HAP-1 (cell line): ENCODE results near the gene GIMD1.
"Not testable (repeated sequence)": the region's sequence is repeated elsewhere in the genome, so short reads cannot be mapped to it uniquely, and the experiment has no call there.

Experiments
- DNase-seq, 2 experiments: peaks; one replicate each; pipeline ENCODE4 v3.0.0-alpha.2; 2016 to 2020; ENCODE audit warnings: low spot score in 2 of 2
- H3K27me3 ChIP-seq: fragments of 250-450 bp; sonication (Bioruptor Pico); 2 replicates; pipeline ENCODE4 v1.5.1; 2020; ENCODE audit warnings: low read depth, mild to moderate bottlenecking, moderate library complexity
- H3K36me3 ChIP-seq: fragments of 250-450 bp; sonication (Bioruptor Pico); replicated peaks from 2 replicates; pipeline ENCODE4 v1.5.1; 2020; ENCODE audit warnings: mild to moderate bottlenecking
- H3K4me1 ChIP-seq: fragments of 250-450 bp; sonication (Bioruptor Pico); 2 replicates; pipeline ENCODE4 v1.5.1; 2020; ENCODE audit warnings: mild to moderate bottlenecking
- H3K4me3 ChIP-seq: fragments of 250-450 bp; sonication (Bioruptor Pico); 2 replicates; pipeline ENCODE4 v1.5.1; 2020; ENCODE audit warnings: mild to moderate bottlenecking, moderate library complexity
- H3K9me3 ChIP-seq: fragments of 250-450 bp; sonication (Bioruptor Pico); 2 replicates; pipeline ENCODE4 v1.5.1; 2020; ENCODE audit warnings: mild to moderate bottlenecking, moderate library complexity
- in situ Hi-C: fragments of 300-500 bp; cut with MboI; formaldehyde crosslinking; loops from 3 replicates; pipeline ENCODE4 v1.14.3; 2020; ENCODE audit warnings: low sequenced_read_pairs, inconsistent platforms, mixed read lengths

Gene GIMD1

DNA sequence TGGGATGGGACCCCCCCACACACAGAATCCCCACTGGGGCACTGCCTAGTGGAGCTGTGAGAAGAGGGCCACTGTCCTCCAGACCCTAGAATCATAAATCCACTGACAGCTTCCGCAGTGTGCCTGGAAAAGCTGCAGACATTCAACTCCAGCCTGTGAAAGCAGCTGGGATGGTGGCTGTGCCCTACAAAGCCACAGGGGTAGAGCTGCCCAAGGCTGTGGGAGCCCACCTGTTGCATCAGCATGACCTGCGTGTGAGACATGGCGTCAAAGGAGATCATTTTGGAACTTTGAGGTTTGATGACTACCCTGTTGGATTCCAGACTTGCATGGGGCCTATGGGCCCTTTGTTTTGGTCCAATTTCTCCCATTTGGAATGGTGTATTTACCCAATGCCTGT, 29.9 kb downstream of the GIMD1 start:
- H3K36me3 ChIP-seq = peaks cover 38% of the 10 kb centered on the region
- H3K4me1 ChIP-seq = no peaks in the 10 kb centered on the region
- in situ Hi-C loops = no loop called here
- H3K9me3 ChIP-seq = no peaks in the 10 kb centered on the region
- H3K27me3 ChIP-seq = no peaks in the 10 kb centered on the region
- DNase-seq = no peak
- no peak overlapping the region for H3K4me3 ChIP-seq

DNA sequence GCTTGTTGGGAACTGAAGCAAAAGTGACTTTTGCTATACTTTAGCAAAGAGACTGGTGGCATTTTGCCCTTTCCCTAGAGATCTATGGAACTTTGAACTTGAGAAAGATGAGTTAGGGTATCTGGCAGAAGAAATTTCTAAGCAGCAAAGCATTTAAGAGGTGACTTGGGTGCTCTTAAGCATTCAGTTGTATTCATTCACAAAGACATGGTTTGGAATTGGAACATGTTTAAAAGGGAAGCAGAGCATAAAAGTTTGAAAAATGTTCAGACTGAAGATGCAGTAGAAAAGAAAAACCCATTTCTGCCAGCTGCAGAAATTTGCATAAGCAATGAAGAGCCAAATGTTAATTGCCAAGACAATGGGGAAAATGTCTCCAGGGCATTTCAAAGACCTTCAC, 30.7 kb downstream of the GIMD1 start:
- H3K9me3 ChIP-seq = no peaks in the 10 kb centered on the region
- DNase-seq = no peak
- H3K4me3 ChIP-seq = no peak overlapping the region
- no peaks in the 10 kb centered on the region for H3K4me1 ChIP-seq
- H3K27me3 ChIP-seq = no peaks in the 10 kb centered on the region
- peaks cover 45% of the 10 kb centered on the region for H3K36me3 ChIP-seq
- in situ Hi-C loops = no loop called here

DNA sequence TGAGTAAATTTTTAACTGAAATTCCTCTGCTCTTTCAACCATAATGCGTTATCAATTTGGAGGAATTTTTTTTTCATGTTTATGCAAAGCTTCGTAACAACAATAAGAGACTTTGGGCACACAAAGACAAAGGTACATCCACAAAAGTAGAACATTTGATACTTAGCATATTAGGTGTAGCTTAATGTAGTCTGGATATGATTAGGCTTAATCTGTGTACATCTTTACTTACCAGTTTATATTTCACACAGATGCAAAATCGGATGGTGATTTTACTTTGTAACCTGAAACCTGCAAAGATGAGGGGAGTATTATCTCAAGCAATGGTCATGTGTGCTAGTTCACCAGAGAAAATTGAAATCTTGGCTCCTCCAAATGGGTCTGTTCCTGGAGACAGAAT, 32.0 kb downstream of the GIMD1 start:
- H3K9me3 ChIP-seq = no peaks in the 10 kb centered on the region
- no peak overlapping the region for H3K4me3 ChIP-seq
- DNase-seq = no peak
- peaks cover 51% of the 10 kb centered on the region for H3K36me3 ChIP-seq
- no peaks in the 10 kb centered on the region for H3K27me3 ChIP-seq
- no peaks in the 10 kb centered on the region for H3K4me1 ChIP-seq
- in situ Hi-C loops = no loop called here

DNA sequence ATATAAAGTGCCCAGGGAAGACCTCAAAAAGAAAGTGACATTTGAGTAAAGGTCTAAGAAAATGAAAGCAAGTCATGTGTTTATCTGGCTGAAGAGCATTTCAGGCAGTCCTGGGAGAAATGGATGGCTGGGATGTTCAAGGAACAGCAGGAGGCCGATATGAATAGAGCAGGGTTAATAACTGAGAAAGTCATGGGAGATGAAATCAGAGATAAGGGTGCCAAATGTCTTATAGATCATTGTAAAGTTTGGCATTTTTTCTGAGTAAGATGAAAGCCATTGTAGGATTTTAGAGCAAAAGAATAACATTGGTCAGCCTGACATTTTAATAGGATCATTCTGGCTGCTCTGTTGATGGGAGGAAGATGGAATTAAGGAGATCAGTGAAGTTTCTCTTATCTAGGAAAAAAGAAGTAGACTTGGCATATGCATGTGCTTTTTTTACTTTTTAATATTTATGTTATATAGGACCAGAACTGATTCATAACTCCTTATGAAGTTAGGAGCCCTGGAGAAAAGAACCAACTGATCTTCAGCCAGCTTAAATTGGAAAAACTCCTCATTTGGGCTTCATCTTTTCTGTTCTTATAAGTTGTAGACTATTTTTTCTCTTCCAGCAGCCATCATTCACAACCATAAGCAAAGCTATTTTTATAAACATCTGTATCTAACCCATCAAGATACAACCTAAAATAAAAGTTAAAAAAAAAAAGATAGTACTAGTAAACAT, 33.7 kb downstream of the GIMD1 start:
- H3K9me3 ChIP-seq = no peaks in the 10 kb centered on the region
- DNase-seq = no peak
- H3K36me3 ChIP-seq = peaks cover 57% of the 10 kb centered on the region
- H3K4me3 ChIP-seq = no peak overlapping the region
- in situ Hi-C loops = no loop called here
- H3K4me1 ChIP-seq = no peaks in the 10 kb centered on the region
- no peaks in the 10 kb centered on the region for H3K27me3 ChIP-seq

DNA sequence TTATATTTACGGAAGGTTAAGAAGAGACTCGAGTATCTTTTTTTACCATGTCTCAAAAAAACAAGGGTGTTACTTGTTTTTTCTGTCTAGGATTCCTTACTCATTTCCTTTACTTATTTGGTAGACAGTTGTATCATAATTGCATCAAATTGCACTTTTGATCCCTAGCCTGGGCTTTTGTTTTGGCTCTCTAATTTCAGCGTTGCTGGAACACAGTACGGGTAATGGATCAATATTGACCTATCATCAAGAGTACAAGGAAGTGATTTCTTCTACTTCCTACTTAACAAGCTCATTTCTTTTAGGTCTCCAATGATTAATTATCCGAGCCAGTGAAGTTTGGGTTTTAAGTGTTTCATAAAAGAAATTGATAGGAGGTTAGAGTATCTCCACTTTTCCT, 35.4 kb downstream of the GIMD1 start:
- Histone ChIP-seq H3K4me3 (no peak overlapping the region), H3K4me1 (no peaks in the 10 kb centered on the region), H3K36me3 (peaks cover 61% of the 10 kb centered on the region), H3K9me3 (no peaks in the 10 kb centered on the region), H3K27me3 (no peaks in the 10 kb centered on the region)
- in situ Hi-C loops = no loop called here
- no peak for DNase-seq

DNA sequence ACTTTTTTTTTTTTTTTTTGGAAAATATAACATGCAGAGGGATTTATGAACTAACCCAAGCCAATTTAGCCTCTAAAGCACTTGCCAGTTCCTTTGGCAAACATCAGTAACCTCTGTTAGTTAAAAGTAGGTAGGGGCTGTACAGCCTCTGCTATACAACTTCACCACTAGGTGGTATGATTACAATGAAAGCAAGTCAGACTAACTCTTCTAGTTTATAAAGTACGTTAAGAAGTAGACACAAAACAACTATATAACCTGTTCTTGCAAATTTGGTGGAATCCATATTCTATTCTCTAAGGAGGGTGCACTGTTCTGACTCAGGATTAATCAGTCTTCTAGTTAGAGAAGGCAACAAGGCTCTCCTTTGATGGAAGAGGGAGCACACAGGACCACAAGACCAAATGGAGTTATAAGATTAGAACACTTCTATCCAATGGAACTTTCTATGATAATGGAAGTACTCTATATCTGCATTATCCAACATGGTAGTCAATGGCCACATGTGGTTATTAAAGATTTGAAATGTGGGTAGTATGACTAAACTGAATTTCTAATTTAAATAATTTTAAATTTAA, 39.4 kb downstream of the GIMD1 start:
- Histone ChIP-seq H3K9me3 (no peaks in the 10 kb centered on the region), H3K4me3 (no peak overlapping the region), H3K36me3 (peaks cover 61% of the 10 kb centered on the region), H3K4me1 (peaks cover 2% of the 10 kb centered on the region; the same call in 1 of the 2 replicates), H3K27me3 (no peaks in the 10 kb centered on the region)
- peak in 1 of 2 experiments; percentile 58 for DNase-seq
- in situ Hi-C loops = no loop called here

DNA sequence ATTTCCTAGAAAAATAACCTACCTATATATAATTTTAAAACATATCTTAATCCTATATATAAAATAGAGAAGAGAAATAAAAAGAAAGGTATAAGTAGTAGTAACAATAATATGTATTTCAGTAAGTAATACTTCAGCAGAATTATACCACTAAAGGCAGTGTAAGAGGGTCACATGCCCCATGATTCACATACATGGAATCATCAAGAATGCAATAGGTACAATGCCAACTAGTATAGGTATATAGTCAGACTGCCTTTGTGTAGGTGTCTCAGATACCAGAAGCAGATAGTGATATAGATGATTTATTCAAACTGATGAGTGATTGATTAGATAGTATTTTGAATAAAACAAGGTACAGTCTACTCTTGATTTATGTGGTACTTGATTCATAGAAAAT, 42.8 kb downstream of the GIMD1 start:
- H3K27me3 ChIP-seq = no peaks in the 10 kb centered on the region
- DNase-seq = no peak
- in situ Hi-C loops = no loop called here
- H3K4me1 ChIP-seq = peaks cover 7% of the 10 kb centered on the region
- no peak overlapping the region for H3K4me3 ChIP-seq
- peaks cover 33% of the 10 kb centered on the region for H3K36me3 ChIP-seq
- no peaks in the 10 kb centered on the region for H3K9me3 ChIP-seq

DNA sequence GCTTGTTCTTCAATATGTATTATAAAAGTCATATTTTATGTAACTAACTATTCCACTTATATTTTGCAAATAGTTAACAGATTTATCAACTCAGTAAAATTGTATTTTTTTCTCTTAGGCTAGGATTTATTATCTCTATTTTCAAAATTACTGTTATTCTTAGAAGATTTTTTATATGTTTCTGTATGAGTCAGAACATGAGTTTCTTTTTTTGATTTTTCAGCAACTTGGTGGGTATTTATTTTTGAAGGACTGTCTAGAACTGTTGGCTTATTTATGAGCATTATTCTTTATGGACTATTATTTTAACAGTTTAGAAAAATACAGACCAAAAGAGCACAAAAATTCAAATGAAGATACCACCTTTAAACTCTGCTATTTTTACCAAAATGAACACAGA, 45.5 kb downstream of the GIMD1 start:
- H3K36me3 ChIP-seq = peaks cover 18% of the 10 kb centered on the region
- in situ Hi-C loops = no loop called here

DNA sequence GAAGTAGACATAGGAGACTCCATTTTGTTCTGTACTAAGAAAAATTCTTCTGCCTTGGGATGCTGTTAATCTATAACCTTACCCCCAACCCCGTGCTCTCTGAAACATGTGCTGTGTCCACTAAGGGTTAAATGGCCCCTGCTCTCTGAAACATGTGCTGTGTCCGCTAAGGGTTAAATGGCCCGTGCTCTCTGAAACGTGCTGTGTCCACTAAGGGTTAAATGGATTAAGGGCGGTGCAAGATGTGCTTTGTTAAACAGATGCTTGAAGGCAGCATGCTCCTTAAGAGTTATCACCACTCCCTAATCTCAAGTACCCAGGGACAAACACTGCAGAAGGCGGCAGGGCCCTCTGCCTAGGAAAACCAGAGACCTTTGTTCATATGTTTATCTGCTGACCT, 46.8 kb downstream of the GIMD1 start:
- H3K36me3 ChIP-seq, H3K27me3 ChIP-seq, in situ Hi-C loops, H3K9me3 ChIP-seq, H3K4me3 ChIP-seq: not testable (repeated sequence)
- DNase-seq = peak in 1 of 2 experiments; percentile 25
- H3K4me1 ChIP-seq = peaks cover 25% of the 10 kb centered on the region

More for the DNA sequence above, 45.5 kb downstream of the GIMD1 start:
- no peaks in the 10 kb centered on the region for H3K27me3 ChIP-seq
- H3K4me3 ChIP-seq = no peak overlapping the region
- peaks cover 17% of the 10 kb centered on the region for H3K4me1 ChIP-seq
- no peaks in the 10 kb centered on the region for H3K9me3 ChIP-seq
- DNase-seq = no peak

DNA sequence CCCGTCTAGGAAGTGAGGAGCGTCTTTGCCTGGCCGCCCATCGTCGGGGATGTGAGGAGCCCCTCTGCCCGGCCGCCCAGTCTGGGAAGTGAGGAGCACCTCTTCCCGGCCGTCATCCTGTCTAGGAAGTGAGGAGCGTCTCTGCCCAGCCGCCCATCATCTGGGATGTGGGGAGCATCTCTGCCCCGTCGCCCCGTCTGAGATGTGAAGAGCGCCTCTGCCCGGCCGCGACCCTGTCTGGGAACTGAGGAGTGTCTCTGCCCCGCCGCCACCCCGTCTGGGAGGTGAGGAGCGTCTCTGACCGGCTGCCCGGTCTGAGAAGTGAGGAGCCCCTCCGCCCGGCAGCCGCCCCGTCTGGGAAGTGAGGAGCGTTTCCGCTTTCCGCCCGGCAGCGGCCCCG, 47.4 kb downstream of the GIMD1 start:
- in situ Hi-C loops, H3K9me3 ChIP-seq, H3K36me3 ChIP-seq, DNase-seq, H3K27me3 ChIP-seq, H3K4me3 ChIP-seq: not testable (repeated sequence)
- peaks cover 25% of the 10 kb centered on the region for H3K4me1 ChIP-seq

DNA sequence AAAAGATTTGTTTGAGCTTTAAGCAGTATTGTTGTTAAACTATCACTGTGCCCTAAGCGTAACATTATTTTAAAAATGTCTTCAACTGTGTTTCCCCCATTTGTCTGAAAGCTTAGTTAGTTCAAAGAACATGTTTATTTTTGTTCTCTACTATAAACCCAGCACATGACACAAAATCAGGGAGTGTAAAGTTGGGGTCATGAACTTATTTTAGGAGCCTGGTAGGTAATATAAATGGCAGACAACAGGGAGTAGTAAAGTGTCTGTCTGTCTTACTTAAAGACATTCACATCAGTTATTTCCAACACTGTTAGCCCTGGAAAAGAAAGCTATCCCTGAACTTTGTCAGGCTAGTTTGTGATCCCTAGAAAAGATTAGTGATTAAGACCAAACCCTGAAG, 48.3 kb downstream of the GIMD1 start:
- Histone ChIP-seq H3K9me3 (no peaks in the 10 kb centered on the region), H3K36me3 (no peaks in the 10 kb centered on the region; the same call in 1 of the 2 replicates), H3K27me3 (no peaks in the 10 kb centered on the region), H3K4me3 (no peak overlapping the region), H3K4me1 (peaks cover 25% of the 10 kb centered on the region)
- DNase-seq = no peak
- in situ Hi-C loops = no loop called here

DNA sequence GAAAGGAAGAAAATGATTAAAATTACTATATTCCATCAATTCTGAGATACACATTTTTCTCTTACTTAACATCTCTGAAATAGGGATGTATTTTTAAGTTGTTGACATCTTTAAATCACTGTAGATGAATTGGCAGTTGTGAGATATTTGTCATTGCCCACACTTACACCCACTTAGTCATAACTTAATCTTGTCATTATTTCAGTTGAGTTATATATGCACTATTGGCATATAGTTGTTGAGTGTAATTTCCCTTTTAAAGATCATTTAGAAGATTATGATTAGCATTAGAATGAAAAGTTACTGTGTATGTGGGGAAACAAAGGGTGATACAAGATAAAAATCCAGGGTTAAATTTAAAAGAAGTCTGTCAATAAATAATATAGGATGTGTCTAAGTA, 50.1 kb downstream of the GIMD1 start:
- H3K4me1 ChIP-seq = peaks cover 26% of the 10 kb centered on the region
- no peaks in the 10 kb centered on the region; the same call in 1 of the 2 replicates for H3K36me3 ChIP-seq
- H3K9me3 ChIP-seq = no peaks in the 10 kb centered on the region
- peak in 1 of 2 experiments; percentile 65 for DNase-seq
- H3K4me3 ChIP-seq = no peak overlapping the region
- in situ Hi-C loops = no loop called here
- no peaks in the 10 kb centered on the region for H3K27me3 ChIP-seq

DNA sequence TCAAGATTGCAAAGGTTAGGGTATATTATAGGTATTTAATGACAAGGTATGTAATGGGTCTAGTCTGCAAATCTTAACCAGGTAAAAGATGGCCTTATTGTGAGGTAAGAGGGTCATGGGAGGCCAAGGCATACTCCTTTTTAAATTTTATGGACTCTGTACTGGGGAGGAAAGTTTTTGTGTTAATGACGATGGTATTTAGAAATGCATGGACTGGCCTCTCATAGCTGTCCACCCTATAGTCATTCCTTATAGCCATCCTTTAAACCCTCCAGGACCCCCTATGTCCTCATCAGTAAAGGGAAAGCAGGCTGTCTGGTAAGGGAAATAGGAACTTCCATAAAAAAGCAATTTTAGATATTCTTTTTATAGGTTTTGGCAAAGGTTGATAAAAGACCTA, 50.8 kb downstream of the GIMD1 start:
- in situ Hi-C loops = no loop called here
- no peak for DNase-seq
- no peaks in the 10 kb centered on the region for H3K9me3 ChIP-seq
- H3K4me3 ChIP-seq = peak overlapping the region; percentile 75
- no peaks in the 10 kb centered on the region for H3K27me3 ChIP-seq
- peaks cover 27% of the 10 kb centered on the region for H3K4me1 ChIP-seq
- H3K36me3 ChIP-seq = no peaks in the 10 kb centered on the region; the same call in 1 of the 2 replicates

DNA sequence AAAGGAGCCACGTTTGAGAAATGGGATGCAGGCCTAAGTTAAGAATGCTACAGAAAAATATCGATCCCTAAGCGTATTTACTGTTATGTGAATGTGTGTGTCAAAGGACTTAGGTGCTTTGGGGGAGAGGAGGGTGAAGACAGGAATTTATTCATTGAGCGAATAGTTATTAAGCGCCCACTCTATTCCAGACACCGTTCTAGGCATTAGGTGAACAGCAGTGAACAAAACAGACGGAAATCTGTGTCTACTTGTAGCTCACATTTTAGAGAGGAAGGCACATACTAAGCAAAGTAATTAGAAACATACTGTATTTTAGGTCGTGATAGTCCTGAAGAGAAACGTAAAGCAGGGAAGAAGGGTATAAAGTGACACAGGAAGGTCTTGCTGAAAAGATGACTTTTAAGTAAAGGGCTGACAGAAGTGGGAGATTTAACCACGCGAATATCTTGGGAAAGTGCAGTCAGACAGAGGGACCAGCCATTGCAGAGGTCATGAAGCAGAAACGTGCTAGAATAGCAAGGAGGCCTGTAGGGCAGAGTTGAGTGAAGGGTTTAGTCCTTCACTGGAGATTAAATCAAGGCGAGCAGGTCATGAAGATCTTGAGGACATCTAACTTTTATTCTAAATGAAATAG, 51.7 kb downstream of the GIMD1 start:
- in situ Hi-C loops = no loop called here
- peak overlapping the region; percentile 75 for H3K4me3 ChIP-seq
- H3K9me3 ChIP-seq = no peaks in the 10 kb centered on the region
- peaks cover 23% of the 10 kb centered on the region for H3K4me1 ChIP-seq
- no peaks in the 10 kb centered on the region for H3K27me3 ChIP-seq
- DNase-seq = no peak
- no peaks in the 10 kb centered on the region; the same call in 1 of the 2 replicates for H3K36me3 ChIP-seq
